ENCODE data around the gene CAVIN2. TPM values are rescaled to one million over a fixed set of nuclear protein-coding genes. Genes with fewer than 3 reads are reported as not detected.

The CAVIN2 gene
- polyA plus RNA-seq, 3 donors = 0.07 to 3.1 (median 1.2) TPM

DNA sequence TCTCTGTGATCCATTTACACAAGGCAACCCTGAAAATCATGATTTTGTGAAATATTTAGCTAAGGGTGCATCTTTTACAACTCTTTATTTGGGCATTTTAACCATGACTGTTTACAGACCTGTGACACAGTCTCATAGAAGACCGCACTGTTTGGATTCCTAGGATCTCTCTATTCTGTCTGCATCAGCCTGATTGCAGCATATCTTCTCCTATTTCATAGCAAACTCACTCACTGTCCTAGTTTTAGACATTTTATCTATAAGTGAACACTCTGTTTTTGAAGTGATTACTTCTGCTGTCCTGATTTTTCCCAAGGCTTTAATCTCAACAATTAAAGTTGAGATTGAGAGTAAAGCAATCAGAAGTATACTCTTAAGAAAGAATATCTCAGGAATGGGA lies 56.2 kb downstream of the CAVIN2 start:
- WGBS (ENCODE audit: insufficient coverage) = no CpG with 5 or more reads among the region's 1 CpG
- H3K4me3 Mint-ChIP-seq = no peak overlapping the region
- H4K20me1 ChIP-seq (ENCODE audit: insufficient read depth, low read length) = no peaks in the 10 kb centered on the region
- no peak overlapping the region for H3K4me2 ChIP-seq (replicated peaks; ENCODE audit: extremely low read depth, low read length, poor library complexity, severe bottlenecking)
- H3K27me3 ChIP-seq (ENCODE audit: control insufficient read depth in 2 of 2, insufficient read depth in 2 of 2, low read length in 2 of 2) = no peaks in the 10 kb centered on the region
- no peak overlapping the region for H3K27ac ChIP-seq (ENCODE audit: low read depth in 1 of 2, low read length in 2 of 2)
- no peaks in the 10 kb centered on the region for H3K36me3 Mint-ChIP-seq
- DNase-seq = no peak
- H3K9me3 ChIP-seq (replicated peaks in 1 of 2; ENCODE audit: control insufficient read depth in 1 of 2, insufficient read depth in 1 of 2, low read length in 2 of 2) = no peaks in the 10 kb centered on the region
- H3K79me2 ChIP-seq (ENCODE audit: insufficient read depth, low read length) = no peaks in the 10 kb centered on the region
- H3K9me3 Mint-ChIP-seq = no peaks in the 10 kb centered on the region
- H3K4me3 ChIP-seq (replicated peaks in 1 of 3; ENCODE audit: low read depth in 2 of 3, low read length in 3 of 3) = no peak overlapping the region
- H3K27me3 Mint-ChIP-seq (ENCODE audit: low read depth in 3 of 3) = peaks cover 0 to 2% (median 0%) of the 10 kb centered on the region in 3 donors
- TF ChIP-seq, protein P1, sequence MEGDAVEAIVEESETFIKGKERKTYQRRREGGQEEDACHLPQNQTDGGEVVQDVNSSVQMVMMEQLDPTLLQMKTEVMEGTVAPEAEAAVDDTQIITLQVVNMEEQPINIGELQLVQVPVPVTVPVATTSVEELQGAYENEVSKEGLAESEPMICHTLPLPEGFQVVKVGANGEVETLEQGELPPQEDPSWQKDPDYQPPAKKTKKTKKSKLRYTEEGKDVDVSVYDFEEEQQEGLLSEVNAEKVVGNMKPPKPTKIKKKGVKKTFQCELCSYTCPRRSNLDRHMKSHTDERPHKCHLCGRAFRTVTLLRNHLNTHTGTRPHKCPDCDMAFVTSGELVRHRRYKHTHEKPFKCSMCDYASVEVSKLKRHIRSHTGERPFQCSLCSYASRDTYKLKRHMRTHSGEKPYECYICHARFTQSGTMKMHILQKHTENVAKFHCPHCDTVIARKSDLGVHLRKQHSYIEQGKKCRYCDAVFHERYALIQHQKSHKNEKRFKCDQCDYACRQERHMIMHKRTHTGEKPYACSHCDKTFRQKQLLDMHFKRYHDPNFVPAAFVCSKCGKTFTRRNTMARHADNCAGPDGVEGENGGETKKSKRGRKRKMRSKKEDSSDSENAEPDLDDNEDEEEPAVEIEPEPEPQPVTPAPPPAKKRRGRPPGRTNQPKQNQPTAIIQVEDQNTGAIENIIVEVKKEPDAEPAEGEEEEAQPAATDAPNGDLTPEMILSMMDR (IDR thresholded peaks at IDR 0.05) = no peak
- peaks cover 11% of the 10 kb centered on the region for H3K4me1 Mint-ChIP-seq
- no peak overlapping the region for H2AFZ ChIP-seq (ENCODE audit: insufficient read depth, low read depth, low read length, poor library complexity, severe bottlenecking)
- H3K36me3 ChIP-seq (replicated peaks in 1 of 2; ENCODE audit: control insufficient read depth in 1 of 2, insufficient read depth in 2 of 2, low read length in 2 of 2) = no peaks in the 10 kb centered on the region
- H3K27ac Mint-ChIP-seq = no peak overlapping the region
- H3K4me1 ChIP-seq (ENCODE audit: control insufficient read depth in 1 of 2, insufficient read depth in 2 of 2, low read length in 2 of 2) = no peaks in the 10 kb centered on the region
- intact Hi-C loops (cut with micrococcal nuclease) = no loop called here
- no peak overlapping the region for H3K9ac ChIP-seq (ENCODE audit: insufficient read depth, low read length, poor library complexity, severe bottlenecking)

DNA sequence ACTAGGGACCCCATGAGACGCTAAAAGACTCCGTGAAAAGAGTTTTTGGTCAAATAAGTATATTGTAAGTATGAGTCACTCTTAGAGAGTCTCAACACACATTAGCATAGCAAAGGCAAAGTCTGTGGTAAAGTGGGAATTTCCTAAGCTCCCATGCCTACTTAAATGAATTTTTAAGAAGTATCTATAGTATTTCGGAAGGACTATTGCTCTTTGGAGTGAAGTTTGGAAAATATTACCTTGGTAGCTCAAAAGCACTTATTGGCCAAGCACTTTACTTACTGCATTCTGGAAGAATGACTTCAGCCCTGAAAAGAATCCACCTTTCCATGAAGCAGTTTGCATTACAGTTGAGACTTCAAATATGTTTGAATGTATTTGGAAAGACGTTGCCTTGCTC lies 57.1 kb downstream of the CAVIN2 start:
- Histone ChIP-seq H3K4me3 (replicated peaks in 1 of 3; ENCODE audit: low read depth in 2 of 3, low read length in 3 of 3) (no peak overlapping the region), H3K4me1 (ENCODE audit: control insufficient read depth in 1 of 2, insufficient read depth in 2 of 2, low read length in 2 of 2) (no peaks in the 10 kb centered on the region), H4K20me1 (ENCODE audit: insufficient read depth, low read length) (no peaks in the 10 kb centered on the region), H3K27ac (ENCODE audit: low read depth in 1 of 2, low read length in 2 of 2) (no peak overlapping the region), H3K4me2 (replicated peaks; ENCODE audit: extremely low read depth, low read length, poor library complexity, severe bottlenecking) (no peak overlapping the region), H3K36me3 (replicated peaks in 1 of 2; ENCODE audit: control insufficient read depth in 1 of 2, insufficient read depth in 2 of 2, low read length in 2 of 2) (no peaks in the 10 kb centered on the region), H3K9me3 (replicated peaks in 1 of 2; ENCODE audit: control insufficient read depth in 1 of 2, insufficient read depth in 1 of 2, low read length in 2 of 2) (no peaks in the 10 kb centered on the region), H3K79me2 (ENCODE audit: insufficient read depth, low read length) (no peaks in the 10 kb centered on the region), H3K9ac (ENCODE audit: insufficient read depth, low read length, poor library complexity, severe bottlenecking) (no peak overlapping the region), H2AFZ (ENCODE audit: insufficient read depth, low read depth, low read length, poor library complexity, severe bottlenecking) (no peak overlapping the region), H3K27me3 (ENCODE audit: control insufficient read depth in 2 of 2, insufficient read depth in 2 of 2, low read length in 2 of 2) (no peaks in the 10 kb centered on the region)
- WGBS (ENCODE audit: insufficient coverage) = 100% methylated on average over 1 of the region's 4 CpGs
- no peaks in the 10 kb centered on the region for H3K36me3 Mint-ChIP-seq
- H3K4me3 Mint-ChIP-seq = no peak overlapping the region
- no peak overlapping the region for H3K27ac Mint-ChIP-seq
- H3K27me3 Mint-ChIP-seq (ENCODE audit: low read depth in 3 of 3) = peaks cover 0 to 2% (median 0%) of the 10 kb centered on the region in 3 donors
- TF ChIP-seq, protein P1 (IDR thresholded peaks at IDR 0.05) = no peak
- peaks cover 0 to 2% (median 0%) of the 10 kb centered on the region in 7 donors for H3K9me3 Mint-ChIP-seq
- intact Hi-C loops (cut with micrococcal nuclease) = no loop called here
- peaks cover 11% of the 10 kb centered on the region for H3K4me1 Mint-ChIP-seq
- peak in 1 of 3 donors; percentile 9 for DNase-seq
